Keratinocyte (primary cell): ENCODE measurements around the gene GREM1. TPM values are rescaled to one million over a fixed set of nuclear protein-coding genes. Genes with fewer than 3 reads are reported as not detected.

Source experiments
- DNase-seq: peaks from one replicate; pipeline ENCODE4 v3.0.0-alpha.2; 2011; ENCODE audit warnings: low read depth, missing footprints, low spot score
- FAIRE-seq: peaks from 2 replicates; lab custom pipeline; 2011; peaks lifted over from hg19 to GRCh38; lab: Jason Lieb, UNC
- H2AFZ ChIP-seq: 2 replicates; pipeline ENCODE4 v1.6.0; 2012; ENCODE audit warnings: low read length, control low read depth, inconsistent platforms; ENCODE audit not compliant: control insufficient read depth
- H3K27ac ChIP-seq: 2 replicates; pipeline ENCODE4 v1.5.1; 2011; ENCODE audit warnings: low read length; ENCODE audit not compliant: control insufficient read depth, insufficient read depth
- H3K27me3 ChIP-seq: 3 replicates; pipeline ENCODE4 v1.6.0; 2011; ENCODE audit warnings: low read length; ENCODE audit not compliant: control insufficient read depth, insufficient read depth; ENCODE audit errors: extremely low read depth
- H3K36me3 ChIP-seq, 2 experiments: 2 replicates in 1 of 2; 3 replicates in 1 of 2; pipeline ENCODE4 v1.5.1; 2011; ENCODE audit warnings: low read length in 2 of 2, mild to moderate bottlenecking in 1 of 2; ENCODE audit not compliant: control insufficient read depth in 2 of 2, insufficient read depth in 2 of 2; ENCODE audit errors: extremely low read depth in 1 of 2
- H3K4me1 ChIP-seq: 3 replicates; pipeline ENCODE4 v1.5.1; 2011; ENCODE audit warnings: low read length; ENCODE audit not compliant: control insufficient read depth, insufficient read depth; ENCODE audit errors: extremely low read depth
- H3K4me2 ChIP-seq: 3 replicates; pipeline ENCODE4 v1.6.0; 2011; ENCODE audit warnings: low read depth, low read length; ENCODE audit not compliant: control insufficient read depth, insufficient read depth; ENCODE audit errors: extremely low read depth
- H3K4me3 ChIP-seq, 3 experiments: fragments of 200-600 bp in 1 of 3; sonication (generic) in 1 of 3; 2 replicates in 2 of 3; 3 replicates in 1 of 3; pipeline ENCODE4 v1.5.1; 2011 to 2016; ENCODE audit warnings: low read length in 3 of 3, mild to moderate bottlenecking in 3 of 3, control low read depth in 2 of 3, inconsistent platforms in 1 of 3, low read depth in 1 of 3, mixed read lengths in 1 of 3, mixed run types in 1 of 3, moderate library complexity in 1 of 3; ENCODE audit not compliant: control insufficient read depth in 2 of 3, insufficient read depth in 2 of 3; ENCODE audit errors: extremely low read depth in 1 of 3
- H3K79me2 ChIP-seq: 2 replicates; pipeline ENCODE4 v1.6.0; 2012; ENCODE audit warnings: low read length; ENCODE audit not compliant: control insufficient read depth, insufficient read depth
- H3K9ac ChIP-seq: 3 replicates; pipeline ENCODE4 v1.6.0; 2011; ENCODE audit warnings: low read length; ENCODE audit not compliant: control insufficient read depth, insufficient read depth; ENCODE audit errors: extremely low read depth
- H3K9me1 ChIP-seq: 3 replicates; pipeline ENCODE4 v1.6.0; 2011; ENCODE audit warnings: low read length; ENCODE audit not compliant: control insufficient read depth, insufficient read depth; ENCODE audit errors: extremely low read depth
- H3K9me3 ChIP-seq: 2 replicates; pipeline ENCODE4 v1.5.1; 2012; ENCODE audit warnings: low read depth, low read length; ENCODE audit not compliant: control insufficient read depth
- H4K20me1 ChIP-seq: 3 replicates; pipeline ENCODE4 v1.6.0; 2011; ENCODE audit warnings: low read length; ENCODE audit not compliant: control insufficient read depth, insufficient read depth; ENCODE audit errors: extremely low read depth
- EZH2 ChIP-seq: IDR thresholded peaks from one replicate; pipeline ENCODE4 v1.6.1; 2012; ENCODE audit warnings: inconsistent platforms, mild to moderate bottlenecking, low read length, moderate library complexity
- dilution Hi-C: fragments of 300-500 bp; cut with MboI; formaldehyde crosslinking; loops from one replicate; pipeline ENCODE4 v1.7.0; 2020; ENCODE audit warnings: low sequenced_read_pairs; ENCODE audit not compliant: extremely low pct_ligation_motif_present
- polyA minus RNA-seq, 3 experiments: library from RNA; depleted of rRNA, polyadenylated mRNA; stranded (reverse); fragments of >200 nt; gene quantifications; 1 replicate in 1 of 3; 2 replicates in 1 of 3; 3 replicates in 1 of 3; pipeline ENCODE4 v1.2.3, GENCODE V29; 2011
- polyA plus RNA-seq, 5 experiments: library from polyadenylated mRNA; depleted of rRNA in 3 of 5; stranded (reverse) in 3 of 5; stranded (forward) in 1 of 5; unstranded in 1 of 5; fragments of >200 nt; gene quantifications; 1 replicate in 1 of 5; 2 replicates in 3 of 5; 3 replicates in 1 of 5; pipeline versions ENCODE4 v1.2.1 to v1.2.3, GENCODE V29; 2011 to 2012; ENCODE audit warnings: missing spikeins in 2 of 5, low read depth in 1 of 5, low replicate concordance in 1 of 5
- TF ChIP-seq, protein P1 (sequence below), 3 experiments: IDR thresholded peaks in 1 of 3; conservative IDR thresholded peaks in 1 of 3; optimal IDR thresholded peaks in 1 of 3; 2 replicates in 2 of 3; 3 replicates in 1 of 3; pipeline versions ENCODE3 to v1.5.1; 2011; ENCODE audit warnings: low read length in 3 of 3, mild to moderate bottlenecking in 3 of 3, moderate library complexity in 2 of 3, control low read depth in 1 of 3, inconsistent platforms in 1 of 3; ENCODE audit not compliant: insufficient read depth in 2 of 3; ENCODE audit errors: extremely low read depth in 1 of 3

The GREM1 gene
- polyA plus RNA-seq = 0.02 to 0.04 TPM in 2 of 3 replicates, not detected in the other
- 0.10 TPM for polyA plus RNA-seq (2011; ENCODE audit: low read depth)
- polyA plus RNA-seq (2011; cell fraction: cytosol; rRNA removed) = under 0.01 and 0.02 TPM in 2 replicates
- polyA plus RNA-seq (2011; cell fraction: nucleus; rRNA removed) = 0.04 and 0.09 TPM in 2 replicates
- 0.01 TPM in 1 of 2 replicates, not detected in the other for polyA plus RNA-seq (2012; ENCODE audit: low replicate concordance)
- polyA minus RNA-seq = 0.62 TPM in 1 of 3 replicates, not detected in the others
- not detected for polyA minus RNA-seq (2011; cell fraction: cytosol; rRNA and poly(A)+ RNA removed)
- polyA minus RNA-seq (2011; cell fraction: nucleus; rRNA and poly(A)+ RNA removed) = not detected in 2 replicates

DNA sequence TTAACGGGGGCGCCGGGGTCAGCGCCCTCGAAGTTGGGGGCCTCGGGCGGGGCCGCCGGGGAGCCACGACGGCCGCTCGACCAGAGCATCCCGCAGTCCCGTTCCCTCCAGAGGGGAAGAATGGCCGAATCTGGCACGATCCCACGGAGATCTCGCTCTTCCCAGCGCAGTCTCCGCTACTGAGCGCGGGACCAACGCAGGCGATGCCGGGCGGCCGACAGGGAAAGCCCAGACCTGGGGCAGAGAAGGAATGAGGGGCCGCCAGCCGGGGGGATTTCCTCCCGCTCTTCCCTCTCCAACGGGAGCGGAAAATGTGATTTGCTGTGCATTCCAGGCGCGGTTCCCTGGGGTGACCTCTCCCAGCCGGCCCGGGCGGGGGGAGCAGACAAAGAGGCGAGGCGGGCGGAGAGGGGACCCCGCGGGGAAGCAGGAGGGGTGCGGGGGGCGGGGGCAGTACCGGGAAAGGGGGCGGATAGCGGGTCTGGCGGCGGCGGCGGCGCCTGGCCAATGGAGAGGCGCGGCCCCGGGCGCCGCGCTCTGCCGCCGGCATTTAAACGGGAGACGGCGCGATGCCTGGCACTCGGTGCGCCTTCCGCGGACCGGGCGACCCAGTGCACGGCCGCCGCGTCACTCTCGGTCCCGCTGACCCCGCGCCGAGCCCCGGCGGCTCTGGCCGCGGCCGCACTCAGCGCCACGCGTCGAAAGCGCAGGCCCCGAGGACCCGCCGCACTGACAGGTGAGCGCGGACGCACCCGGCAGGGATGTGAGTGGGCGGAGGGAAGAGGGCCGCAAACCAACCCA lies at the start of gene GREM1:
TSS of gene GREM1 (plus strand) at position 579 of the 801 bp plus-strand sequence. CDS start 12,687 bp downstream, outside the sequence.
- Histone ChIP-seq H3K4me2 (peak within 1 kb of the TSS; percentile 78), H3K27ac (no peak within 1 kb of the TSS), H3K36me3 (no peaks in the 10 kb centered on the region), H3K4me3 (peak within 1 kb of the TSS; percentile 20 to 53 (median 30)), H4K20me1 (no peaks in the 10 kb centered on the region), H3K9me1 (no peaks in the 10 kb centered on the region), H3K9ac (no peak within 1 kb of the TSS), H3K4me1 (peaks cover 9% of the 10 kb centered on the region), H3K9me3 (no peaks in the 10 kb centered on the region), H3K79me2 (no peaks in the 10 kb centered on the region), H3K27me3 (peaks cover 69% of the 10 kb centered on the region), H2AFZ (peak within 1 kb of the TSS; percentile 53)
- dilution Hi-C loops = no loop called here
- TF ChIP-seq, protein P1, sequence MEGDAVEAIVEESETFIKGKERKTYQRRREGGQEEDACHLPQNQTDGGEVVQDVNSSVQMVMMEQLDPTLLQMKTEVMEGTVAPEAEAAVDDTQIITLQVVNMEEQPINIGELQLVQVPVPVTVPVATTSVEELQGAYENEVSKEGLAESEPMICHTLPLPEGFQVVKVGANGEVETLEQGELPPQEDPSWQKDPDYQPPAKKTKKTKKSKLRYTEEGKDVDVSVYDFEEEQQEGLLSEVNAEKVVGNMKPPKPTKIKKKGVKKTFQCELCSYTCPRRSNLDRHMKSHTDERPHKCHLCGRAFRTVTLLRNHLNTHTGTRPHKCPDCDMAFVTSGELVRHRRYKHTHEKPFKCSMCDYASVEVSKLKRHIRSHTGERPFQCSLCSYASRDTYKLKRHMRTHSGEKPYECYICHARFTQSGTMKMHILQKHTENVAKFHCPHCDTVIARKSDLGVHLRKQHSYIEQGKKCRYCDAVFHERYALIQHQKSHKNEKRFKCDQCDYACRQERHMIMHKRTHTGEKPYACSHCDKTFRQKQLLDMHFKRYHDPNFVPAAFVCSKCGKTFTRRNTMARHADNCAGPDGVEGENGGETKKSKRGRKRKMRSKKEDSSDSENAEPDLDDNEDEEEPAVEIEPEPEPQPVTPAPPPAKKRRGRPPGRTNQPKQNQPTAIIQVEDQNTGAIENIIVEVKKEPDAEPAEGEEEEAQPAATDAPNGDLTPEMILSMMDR (optimal IDR thresholded peaks at IDR 0.05 in 1 of 3, IDR thresholded peaks at IDR 0.05 in 1 of 3, conservative IDR thresholded peaks at IDR 0.05 in 1 of 3; ENCODE audit: extremely low read depth in 1 of 3, insufficient read depth in 2 of 3, low read length in 3 of 3) = no peak
- TF ChIP-seq EZH2 = peak; percentile 46
- FAIRE-seq (no peak), DNase-seq (no peak)

GRCh38 chr15:32668942-32669341 lies 48.9 kb upstream of the GREM1 start:
- Histone ChIP-seq H3K4me2 (no peak overlapping the region), H3K27ac (no peak overlapping the region), H3K79me2 (no peaks in the 10 kb centered on the region), H3K4me1 (peaks cover 5% of the 10 kb centered on the region), H4K20me1 (no peaks in the 10 kb centered on the region), H3K9me1 (no peaks in the 10 kb centered on the region), H3K9ac (no peak overlapping the region), H3K27me3 (no peaks in the 10 kb centered on the region), H3K9me3 (no peaks in the 10 kb centered on the region), H2AFZ (no peak overlapping the region), H3K4me3 (no peak overlapping the region), H3K36me3 (peaks cover 0 to 2% of the 10 kb centered on the region in 2 experiments)
- dilution Hi-C loops = no loop called here
- TF ChIP-seq, protein P1 (optimal IDR thresholded peaks at IDR 0.05 in 1 of 3, IDR thresholded peaks at IDR 0.05 in 1 of 3, conservative IDR thresholded peaks at IDR 0.05 in 1 of 3; ENCODE audit: extremely low read depth in 1 of 3, insufficient read depth in 2 of 3, low read length in 3 of 3) = no peak
- TF ChIP-seq EZH2 = no peak
- DNase-seq (no peak), FAIRE-seq (no peak)
